Kidney glomerular epithelial cell (primary cell): ENCODE measurements around the gene GIMAP5.

ENCODE experiments used
- DNase-seq: peaks from one replicate; lab custom pipeline; 2025; lab: John Stamatoyannopoulos, UW

The GIMAP5 gene

DNA sequence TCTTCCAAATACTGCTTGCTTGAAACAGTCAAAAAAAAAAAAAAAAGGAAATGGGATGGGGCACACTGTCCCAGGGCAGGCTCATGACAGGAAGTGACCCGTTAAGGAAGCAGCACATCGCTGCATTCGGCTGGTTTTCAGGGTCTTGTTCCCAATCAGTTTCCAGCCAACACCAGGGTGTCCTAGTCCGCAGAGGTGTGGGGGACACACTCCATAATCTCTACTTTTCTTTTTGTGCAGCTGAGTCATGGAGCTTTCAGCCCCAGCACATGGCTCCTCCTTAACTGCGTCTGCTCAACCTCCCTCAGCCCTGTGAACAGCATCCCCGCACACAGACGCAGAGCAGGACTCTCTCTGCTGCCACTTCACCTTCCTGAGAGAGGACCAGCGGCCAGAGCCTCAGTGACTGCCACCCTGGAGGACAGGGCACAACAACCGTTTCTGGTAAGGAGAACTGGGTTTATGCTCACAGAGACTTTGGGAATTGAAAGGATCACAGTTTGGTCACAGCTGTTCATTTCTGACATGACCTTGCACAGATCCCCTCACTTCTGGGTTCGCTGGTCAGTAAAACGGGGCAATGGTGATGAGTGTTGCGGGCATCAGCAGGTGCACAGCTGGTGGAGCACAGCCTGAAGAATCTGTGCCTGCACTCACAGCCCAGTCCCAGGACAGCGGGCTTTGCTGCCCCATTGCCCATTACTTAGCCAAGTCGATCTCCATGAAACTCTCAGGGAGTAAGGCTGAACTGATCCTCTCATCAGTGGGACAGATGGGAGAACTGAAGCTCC, at the start of gene GIMAP5:
TSS of gene GIMAP5 (plus strand) at position 154 of the 791 bp plus-strand sequence. CDS start 3,467 bp downstream, outside the sequence.
- DNase-seq = no peak

DNA sequence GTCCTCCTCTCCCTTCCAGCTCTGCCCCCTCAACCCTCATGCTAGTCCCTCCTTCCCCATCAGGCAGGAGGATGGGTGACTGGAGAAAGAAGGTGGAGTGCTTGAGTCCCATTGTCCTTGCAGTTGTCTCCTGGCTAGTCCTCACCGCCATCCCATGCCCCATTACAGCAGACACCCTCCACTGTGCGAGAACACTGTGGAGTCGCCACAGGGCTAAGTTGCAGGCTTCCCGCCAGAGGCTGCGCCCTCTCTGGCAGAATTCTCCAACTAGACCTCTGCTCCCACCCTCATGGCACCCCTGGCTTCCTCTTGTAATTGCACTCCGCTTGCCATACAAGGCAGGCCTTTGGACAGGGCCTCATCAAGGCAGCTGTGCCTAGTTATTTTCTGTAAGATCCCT, 48.6 kb upstream of the GIMAP5 start:
- no peak for DNase-seq

DNA sequence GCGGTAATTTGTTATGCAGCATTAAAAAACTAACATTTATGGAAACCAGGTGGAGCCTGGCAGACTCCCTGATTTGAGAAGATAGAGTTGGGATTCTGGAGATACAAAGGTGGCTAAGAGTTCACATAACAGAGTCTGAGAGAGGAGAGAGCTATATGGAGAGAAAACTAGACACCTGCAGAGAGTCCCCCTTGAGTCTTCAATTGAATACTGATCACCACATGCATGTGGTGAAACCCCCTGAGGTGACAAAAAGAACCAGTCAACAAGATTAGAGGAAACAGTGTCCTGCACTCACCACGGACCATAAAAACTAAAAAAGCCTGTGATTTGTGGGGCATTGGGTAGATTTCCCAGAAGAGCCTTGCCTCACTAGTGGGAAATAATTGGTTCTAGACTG, 41.6 kb upstream of the GIMAP5 start:
- no peak for DNase-seq

DNA sequence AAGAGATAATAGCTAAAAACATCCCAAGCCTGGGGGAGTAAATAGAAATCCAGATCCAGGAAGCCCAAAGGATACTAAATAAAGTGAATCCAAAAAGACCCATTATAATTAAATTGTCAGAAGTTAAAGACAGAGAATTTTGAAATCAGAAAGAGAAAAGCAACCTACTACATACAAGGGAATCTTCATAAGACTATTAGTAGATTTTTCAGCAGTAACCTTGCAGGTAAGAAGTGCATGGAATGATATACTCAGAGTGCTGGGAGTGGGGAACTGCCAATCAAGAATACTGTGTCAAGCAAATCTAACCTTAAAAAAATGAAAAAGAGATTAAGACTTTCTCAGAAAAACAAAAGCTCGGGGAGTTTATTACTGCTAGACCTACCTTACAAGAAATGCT, 34.0 kb upstream of the GIMAP5 start:
- DNase-seq = no peak

DNA sequence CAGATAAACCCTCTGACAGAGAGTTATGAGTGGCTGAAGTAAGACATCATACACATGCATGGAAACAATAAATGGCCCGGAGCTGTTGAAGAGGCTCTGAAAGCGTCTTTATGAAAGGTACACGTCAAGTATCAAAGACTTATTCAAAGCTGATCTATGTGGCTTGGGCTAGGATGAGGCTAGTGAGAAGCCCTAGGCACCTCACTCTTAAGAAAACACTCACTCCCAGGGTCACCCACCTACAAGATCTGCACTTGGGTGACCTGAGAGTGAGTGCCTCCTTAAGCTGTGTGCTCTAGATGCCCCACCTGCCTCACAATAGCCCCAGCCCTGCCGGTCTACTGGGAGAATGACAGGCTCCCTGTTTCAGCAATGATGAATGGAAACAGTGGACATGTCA, 21.9 kb upstream of the GIMAP5 start:
- DNase-seq = no peak

DNA sequence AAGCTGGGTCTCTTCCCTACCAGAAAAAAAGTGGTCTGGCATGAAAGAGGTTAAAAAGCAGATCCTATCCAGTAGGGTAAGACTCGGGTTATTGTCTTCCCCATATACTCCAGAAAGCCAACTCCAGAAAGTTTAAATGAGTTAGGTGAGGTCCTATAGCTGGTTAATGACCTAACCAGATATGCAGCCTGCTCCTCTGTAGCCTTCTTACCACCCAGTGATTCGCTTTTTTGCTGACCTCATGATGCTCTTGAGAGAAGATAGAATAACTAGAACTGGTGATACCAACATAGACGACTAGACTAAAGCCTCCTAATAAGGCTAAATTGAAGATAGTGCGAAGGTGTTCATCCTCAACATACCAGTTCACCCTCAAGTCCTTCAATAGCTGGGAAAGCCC, 21.5 kb upstream of the GIMAP5 start:
- DNase-seq = no peak

DNA sequence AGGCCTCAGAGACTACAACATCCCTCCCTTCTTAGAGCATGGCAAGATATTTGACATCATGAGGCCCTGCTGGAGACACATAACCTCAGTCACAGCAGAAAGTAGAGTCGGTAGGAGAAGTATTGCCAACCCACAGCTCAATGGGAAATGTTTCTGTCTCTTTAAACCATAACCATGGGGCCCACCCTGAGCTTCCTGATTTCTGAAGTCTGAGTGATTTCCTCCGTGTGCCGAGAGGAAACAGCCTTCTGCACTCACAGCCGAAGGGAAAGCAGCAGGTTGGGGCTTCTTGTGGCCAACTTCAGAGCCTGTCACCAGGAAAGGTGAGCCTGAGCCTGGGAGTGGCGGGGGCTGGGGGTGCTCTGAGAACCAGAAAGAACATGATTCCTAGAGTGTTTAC, 20.9 kb upstream of the GIMAP5 start, which contains the start of gene GIMAP1:
TSS of gene GIMAP1 (plus strand) at position 246 of the 400 bp plus-strand sequence. CDS start 2,435 bp downstream, outside the sequence.
- DNase-seq = no peak

DNA sequence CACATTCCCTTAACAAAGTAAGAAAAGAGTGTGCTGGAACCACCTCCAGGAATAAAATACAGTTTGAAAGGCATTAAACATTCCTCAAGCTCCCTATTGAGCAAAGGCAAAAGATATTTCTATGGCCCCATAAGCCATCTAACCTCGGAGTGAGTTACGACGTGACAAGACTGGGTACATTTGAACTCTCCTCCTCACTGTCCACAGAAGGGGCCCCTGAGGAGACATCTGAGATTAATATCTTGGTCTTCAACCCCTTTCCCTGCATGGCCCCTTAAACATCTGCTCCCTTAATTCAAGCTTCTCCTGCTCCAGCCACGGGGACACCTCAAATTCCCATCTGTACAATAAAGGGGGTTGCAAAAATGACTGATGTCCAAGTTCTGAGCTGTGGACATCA, 20.3 kb upstream of the GIMAP5 start:
- no peak for DNase-seq

DNA sequence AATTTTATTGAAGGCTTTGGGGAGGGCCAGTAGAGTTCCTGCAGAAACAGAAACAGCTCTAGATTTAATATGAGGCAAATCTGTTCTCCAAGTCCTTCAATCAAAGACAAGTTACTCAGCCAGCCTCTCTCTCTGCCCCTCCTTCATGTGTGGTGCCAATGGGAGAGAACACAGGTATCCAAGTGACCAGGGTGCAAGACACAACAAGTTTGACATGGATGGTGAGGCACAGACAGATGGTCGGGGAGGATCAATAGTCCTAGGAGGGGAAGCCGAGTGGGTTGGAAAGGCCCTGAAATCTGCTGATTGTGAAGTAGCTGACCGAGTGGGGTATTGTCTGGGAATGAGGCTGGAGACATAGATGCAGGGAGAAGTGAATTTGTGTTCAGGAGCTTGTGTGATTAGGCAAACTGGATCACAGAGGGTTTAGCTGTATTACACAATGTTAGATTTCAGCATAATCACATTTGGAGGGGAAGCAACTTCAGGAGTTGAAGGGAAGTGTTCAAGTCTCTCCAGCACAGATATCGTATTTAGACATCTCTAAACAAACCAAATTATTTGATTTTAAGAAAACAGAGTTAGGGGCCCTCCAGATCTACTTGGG, 19.3 kb upstream of the GIMAP5 start:
- DNase-seq = no peak

DNA sequence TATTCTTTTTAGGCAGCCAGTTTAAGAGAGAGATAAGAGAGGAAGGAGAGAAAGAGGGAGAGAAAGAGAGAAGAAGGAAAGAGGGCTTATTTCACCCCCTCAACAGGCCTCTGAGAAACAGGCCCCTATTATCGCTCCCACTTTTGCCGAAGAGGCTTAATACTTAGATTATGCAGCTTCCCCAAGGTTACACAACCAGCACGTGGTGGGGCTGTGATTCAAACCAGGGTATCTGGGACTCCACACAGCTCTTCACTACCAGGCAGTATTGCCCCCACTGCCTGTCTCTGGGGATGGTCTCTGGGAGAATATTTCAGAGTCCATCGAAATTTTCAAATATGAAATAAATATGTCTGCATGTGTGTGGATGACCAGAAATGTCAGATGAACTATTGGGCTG, 17.8 kb upstream of the GIMAP5 start:
- no peak for DNase-seq

DNA sequence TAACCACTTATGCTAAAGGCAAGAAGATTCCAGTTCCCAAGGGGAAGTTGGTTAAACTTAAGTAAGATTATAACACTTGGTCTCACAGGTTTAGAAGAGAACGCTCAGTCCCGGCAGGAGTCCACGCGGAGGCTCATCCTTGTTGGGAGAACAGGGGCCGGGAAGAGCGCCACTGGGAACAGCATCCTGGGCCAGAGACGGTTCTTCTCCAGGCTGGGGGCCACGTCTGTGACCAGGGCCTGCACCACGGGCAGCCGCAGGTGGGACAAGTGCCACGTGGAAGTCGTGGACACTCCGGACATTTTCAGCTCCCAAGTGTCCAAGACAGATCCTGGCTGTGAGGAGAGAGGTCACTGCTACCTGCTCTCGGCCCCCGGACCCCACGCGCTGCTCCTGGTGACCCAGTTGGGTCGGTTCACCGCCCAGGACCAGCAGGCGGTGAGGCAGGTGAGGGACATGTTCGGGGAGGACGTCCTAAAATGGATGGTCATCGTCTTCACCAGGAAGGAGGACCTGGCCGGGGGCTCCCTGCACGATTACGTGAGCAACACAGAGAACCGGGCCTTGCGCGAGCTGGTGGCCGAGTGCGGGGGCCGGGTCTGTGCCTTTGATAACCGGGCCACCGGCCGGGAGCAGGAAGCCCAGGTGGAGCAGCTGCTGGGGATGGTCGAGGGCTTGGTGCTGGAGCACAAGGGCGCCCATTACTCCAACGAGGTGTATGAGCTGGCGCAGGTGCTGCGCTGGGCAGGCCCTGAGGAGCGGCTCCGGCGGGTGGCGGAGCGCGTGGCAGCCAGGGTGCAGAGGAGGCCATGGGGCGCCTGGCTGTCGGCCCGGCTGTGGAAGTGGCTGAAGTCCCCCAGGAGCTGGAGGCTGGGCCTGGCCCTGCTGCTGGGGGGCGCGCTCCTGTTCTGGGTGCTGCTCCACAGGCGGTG, 17.0 kb upstream of the GIMAP5 start:
- no peak for DNase-seq

DNA sequence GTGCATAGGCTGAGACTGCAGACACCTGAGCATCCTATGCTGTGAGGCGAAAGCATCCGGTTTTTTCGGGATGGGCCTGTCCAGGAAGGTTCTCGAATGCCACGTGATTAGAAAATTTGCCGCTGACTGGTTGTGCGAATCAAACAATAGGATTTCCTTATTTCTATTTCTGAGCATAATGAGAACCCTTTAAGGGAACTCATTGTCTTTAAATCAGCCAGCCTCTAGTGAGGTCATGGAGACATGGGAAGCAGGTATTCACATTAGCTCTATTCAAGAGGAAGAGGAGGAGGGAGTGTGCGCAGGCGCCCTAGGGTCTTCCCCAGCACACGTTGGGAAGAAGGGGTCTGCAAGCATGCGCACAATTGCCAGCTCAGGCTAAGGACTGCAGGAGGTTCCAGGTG, 15.2 kb upstream of the GIMAP5 start:
- DNase-seq = no peak

DNA sequence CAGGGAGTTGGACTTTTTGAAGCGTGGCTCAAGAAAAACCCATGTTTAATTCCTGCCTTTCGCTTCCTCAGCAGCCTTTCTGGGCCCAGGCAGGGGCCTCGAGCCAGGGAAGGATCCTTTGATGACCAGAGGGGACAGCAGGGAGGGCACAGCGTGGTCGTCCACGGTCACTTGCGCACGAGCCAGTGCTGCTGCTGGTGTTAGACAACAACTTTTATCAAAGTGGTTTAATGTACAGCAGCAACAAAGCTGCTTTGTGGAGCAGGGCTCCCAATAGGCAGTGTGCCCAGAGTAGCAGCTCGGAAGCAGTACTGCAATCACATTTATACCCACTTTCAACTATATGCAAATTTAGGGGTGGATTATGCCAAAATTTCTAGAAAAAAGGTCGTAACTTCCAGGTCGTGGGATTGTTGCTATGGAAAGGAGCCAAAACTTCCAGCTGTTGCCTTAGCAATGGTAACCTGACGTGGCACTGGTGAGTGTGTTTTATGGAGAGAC, 14.7 kb upstream of the GIMAP5 start:
- no peak for DNase-seq

DNA sequence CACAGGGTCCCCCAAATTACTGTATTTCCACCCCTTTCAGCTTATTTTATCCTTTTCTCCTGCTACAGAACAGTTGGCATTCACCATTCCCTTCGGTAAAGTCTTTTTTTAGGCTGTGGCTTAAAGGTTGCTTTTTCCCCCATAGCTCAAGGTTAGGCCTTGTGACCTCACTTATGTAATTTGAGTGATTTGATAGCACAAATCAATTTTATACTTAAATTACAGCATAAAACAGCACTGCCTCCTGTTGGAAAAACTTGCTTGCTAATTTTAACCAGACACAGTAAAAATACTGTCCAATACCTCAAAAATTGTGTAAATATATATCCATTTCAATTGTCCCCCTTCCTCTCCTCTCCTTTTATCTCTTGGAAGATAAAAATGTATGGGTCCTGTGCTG, 13.8 kb upstream of the GIMAP5 start:
- no peak for DNase-seq

DNA sequence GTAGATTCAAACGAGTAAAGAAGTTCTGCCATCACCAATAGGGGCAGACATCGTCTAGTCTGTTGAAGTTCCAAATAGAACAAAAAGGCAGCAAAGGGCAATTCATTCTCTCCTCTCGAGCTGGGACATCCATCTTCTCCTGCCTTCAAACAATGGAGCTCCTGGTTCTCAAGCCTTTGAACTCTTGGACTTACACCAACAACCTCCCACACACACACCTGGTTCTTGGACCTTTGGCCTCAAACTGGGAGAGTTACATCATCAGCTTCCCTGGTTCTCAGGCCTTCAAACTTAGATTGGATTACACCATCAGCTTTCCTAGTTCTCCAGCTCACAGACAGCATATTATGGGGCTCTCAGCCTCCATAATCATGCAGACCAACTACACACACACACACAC, 9.8 kb upstream of the GIMAP5 start:
- DNase-seq = no peak

DNA sequence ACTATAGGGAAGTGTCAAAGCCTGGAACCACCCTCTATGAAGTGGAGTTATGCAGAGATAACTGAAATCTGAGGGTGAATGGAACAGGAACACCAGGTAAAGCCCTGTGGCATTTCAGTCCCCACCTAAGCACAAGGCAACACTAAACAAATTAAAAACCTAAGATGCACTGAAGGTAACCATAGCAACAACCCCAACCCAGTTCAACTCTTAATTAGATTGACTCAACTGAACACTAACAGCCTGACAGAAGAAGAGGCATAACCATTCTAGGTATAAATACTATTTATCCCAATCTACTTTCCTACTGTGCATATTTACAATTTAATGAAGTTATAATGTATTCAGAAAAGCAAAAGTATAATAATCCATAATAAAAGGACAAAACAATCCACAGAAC, 9.2 kb upstream of the GIMAP5 start:
- no peak for DNase-seq

DNA sequence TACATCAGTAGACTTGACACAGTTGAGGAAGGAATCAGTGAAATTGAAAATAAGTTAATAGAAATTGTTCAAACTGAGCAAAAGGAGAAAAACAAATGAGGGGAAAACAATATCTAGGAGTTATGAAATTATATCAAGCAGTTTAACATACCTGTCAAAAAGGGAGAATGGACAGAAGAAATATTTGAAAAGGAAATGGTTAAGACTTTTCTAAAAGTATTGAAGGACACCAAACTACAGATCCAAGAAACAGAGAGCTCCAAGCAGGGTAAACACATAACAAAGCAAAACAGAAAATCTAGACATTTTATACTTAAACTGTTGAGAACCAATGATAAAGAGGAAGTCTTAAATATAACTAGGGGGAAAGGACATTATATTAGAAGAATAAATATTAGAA, 8.6 kb upstream of the GIMAP5 start:
- DNase-seq = no peak

DNA sequence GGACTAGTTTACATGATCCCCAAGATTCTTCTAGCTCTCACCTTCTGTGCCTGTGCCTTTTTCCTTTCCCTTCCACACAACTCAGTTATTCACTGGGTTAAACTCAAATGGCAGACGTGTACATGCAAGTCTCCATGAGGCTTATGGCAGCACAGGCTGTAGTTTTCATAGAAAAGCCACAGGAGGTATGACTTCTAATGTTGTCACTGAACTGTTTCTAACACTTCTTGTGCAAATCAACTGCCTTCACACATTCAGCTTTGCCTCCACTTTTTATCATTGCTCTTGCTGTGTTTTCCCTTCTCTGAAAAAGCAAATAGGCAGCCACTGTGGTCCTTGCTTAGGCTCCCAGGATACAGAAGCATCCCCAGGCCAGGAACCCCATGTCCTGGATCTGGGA, 5.3 kb upstream of the GIMAP5 start:
- no peak for DNase-seq

DNA sequence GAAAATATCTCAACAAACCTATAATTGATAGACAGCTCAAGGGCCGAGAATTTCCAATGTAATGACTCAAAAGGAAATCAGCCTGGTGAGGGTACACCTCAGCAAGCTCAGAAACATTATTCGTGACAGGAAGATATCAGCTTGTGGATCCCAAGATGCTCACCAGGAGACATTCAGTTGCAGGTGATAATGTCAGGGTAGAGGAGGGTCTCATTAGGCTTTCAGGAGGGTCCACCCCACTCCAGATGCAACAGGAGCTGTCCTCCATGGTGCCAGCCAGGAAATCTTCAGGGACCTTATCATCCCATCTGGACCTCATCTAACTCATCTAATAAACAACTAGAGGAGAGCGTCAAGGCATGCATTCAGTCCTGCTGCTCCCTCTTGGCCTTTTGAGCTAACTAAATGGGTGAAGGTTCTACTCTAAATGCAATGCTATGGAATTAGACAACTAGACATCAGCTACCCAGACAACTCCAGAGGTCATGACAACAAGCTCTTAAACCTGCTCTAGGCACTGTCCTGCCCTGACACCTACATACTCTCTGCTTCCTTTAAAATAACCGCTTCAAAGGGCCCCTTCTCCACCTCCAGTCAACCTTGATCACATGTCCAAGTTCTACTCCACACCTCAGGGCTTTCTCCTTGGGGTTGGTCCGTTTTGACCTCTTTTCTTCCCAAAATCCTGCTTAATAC, 4.3 kb upstream of the GIMAP5 start:
- DNase-seq = no peak

DNA sequence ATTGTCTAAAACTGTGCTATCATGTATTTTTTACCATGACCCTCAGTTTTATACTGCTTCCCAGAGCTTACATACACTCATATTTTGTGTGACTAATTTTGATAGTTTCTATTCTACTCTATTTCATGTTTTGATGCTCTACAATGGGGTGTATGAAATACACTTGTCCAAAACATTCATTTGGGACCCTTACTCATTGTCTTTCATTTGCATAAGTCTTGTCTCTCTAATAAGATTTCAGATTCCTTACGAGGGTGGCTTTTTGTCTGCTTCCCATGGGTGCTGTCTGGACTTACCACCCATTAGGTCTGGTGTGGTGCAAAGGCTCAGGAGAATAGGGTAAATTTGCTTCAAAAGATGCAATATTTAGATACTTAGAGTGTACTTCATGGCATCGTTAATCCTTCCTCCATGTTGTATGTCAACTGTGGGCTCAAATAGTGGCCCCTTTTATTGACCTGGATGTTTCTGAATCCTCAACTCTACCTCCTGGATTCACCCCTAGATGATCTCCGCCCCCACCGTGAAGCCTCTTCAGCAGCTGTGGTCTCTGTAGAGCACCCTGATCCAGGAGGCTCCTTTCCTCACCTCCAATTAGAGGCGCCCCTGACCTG, 3.6 kb upstream of the GIMAP5 start:
- DNase-seq = no peak

DNA sequence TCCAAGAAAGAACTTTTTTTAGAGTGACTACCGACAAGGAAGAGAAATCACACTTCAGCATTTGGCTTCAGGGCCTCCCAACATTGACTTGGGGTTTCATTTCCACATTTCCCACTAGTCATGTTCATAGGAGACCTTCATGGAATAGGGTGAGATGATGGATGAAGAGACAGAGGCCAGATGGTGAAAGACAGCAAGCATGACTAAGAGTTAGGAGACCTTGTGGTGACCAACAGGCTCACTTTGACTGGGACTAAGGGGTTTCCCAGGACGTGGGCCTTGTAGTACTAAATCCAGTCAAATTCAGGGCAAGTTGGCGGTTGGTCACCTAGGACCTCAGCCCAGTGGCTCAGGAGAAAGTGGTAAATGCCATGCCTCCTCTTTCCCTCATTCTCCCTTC, 3.0 kb upstream of the GIMAP5 start:
- DNase-seq = no peak
